IMR-90 (cell line): ENCODE data around the gene ZNF816. TPM values are rescaled to one million over a fixed set of nuclear protein-coding genes. Genes with fewer than 3 reads are reported as not detected.

Source experiments
- ATAC-seq: fragments of 200-7000 bp; cut with Tn5 transposase; 2 replicates; pipeline ENCODE4 v1.9.1; 2020; ENCODE audit warnings: low read depth, mild to moderate bottlenecking, moderate library complexity
- BruUV-seq: library from RNA; stranded (reverse); fragments of 400-500 nt; replicated peaks from 2 replicates; lab custom pipeline; 2021; lab: Mats Ljungman, UMichigan
- CTCF ChIA-PET: fragments of 300-600 bp; formaldehyde crosslinking; extraction: SDS; loops from one replicate; lab custom pipeline; 2021; ENCODE audit warnings: antibody characterized with exemption; lab: Yijun Ruan, JAX
- POLR2A ChIA-PET: fragments of 300-600 bp; sonication (Branson Sonifier 250); formaldehyde crosslinking; loops from one replicate; lab custom pipeline; 2022; ENCODE audit warnings: antibody characterized with exemption; ENCODE audit not compliant: unreplicated experiment; lab: Charles Lee
- DNase-seq: peaks from one replicate; pipeline ENCODE4 v3.0.0; 2013
- H2AFZ ChIP-seq: replicated peaks from 2 replicates; pipeline ENCODE3; 2013; ENCODE audit warnings: low read length, mild to moderate bottlenecking; ENCODE audit not compliant: poor library complexity
- H2AK5ac ChIP-seq: 2 replicates; pipeline ENCODE4 v1.6.1; 2013; ENCODE audit warnings: low read depth, low read length, inconsistent platforms
- H2AK9ac ChIP-seq: replicated peaks from 2 replicates; pipeline ENCODE3; 2013; ENCODE audit warnings: mild to moderate bottlenecking, low read depth, low read length, moderate library complexity; ENCODE audit not compliant: poor library complexity
- H2BK120ac ChIP-seq: 2 replicates; pipeline ENCODE4 v1.6.1; 2013; ENCODE audit warnings: low read depth, low read length, inconsistent platforms
- H2BK15ac ChIP-seq: 3 replicates; pipeline ENCODE4 v1.6.1; 2013; ENCODE audit warnings: low read depth, low read length, inconsistent platforms
- H2BK20ac ChIP-seq: 2 replicates; pipeline ENCODE4 v1.6.1; 2013; ENCODE audit warnings: low read depth, mild to moderate bottlenecking, inconsistent platforms, low read length, moderate library complexity
- H2BK5ac ChIP-seq: 2 replicates; pipeline ENCODE4 v1.6.1; 2013; ENCODE audit warnings: mild to moderate bottlenecking, low read depth, low read length, inconsistent platforms; ENCODE audit not compliant: poor library complexity, severe bottlenecking
- H3K14ac ChIP-seq: replicated peaks from 2 replicates; pipeline ENCODE4 v1.6.1; 2013; ENCODE audit warnings: low read depth, low read length, inconsistent platforms
- H3K18ac ChIP-seq: 2 replicates; pipeline ENCODE4 v1.6.1; 2013; ENCODE audit warnings: low read depth, low read length, control low read depth
- H3K23ac ChIP-seq: 2 replicates; pipeline ENCODE4 v1.6.1; 2013; ENCODE audit warnings: low read depth, low read length, inconsistent platforms
- H3K27ac ChIP-seq: 2 replicates; pipeline ENCODE4 v1.5.1; 2013; ENCODE audit warnings: mild to moderate bottlenecking, control low read depth, low read length; ENCODE audit not compliant: insufficient read depth
- H3K27me3 ChIP-seq: 2 replicates; pipeline ENCODE4 v1.6.1; 2013; ENCODE audit warnings: low read length; ENCODE audit not compliant: control insufficient read depth, insufficient read depth
- H3K36me3 ChIP-seq: 2 replicates; pipeline ENCODE4 v1.6.1; 2013; ENCODE audit warnings: low read length, mixed read lengths; ENCODE audit not compliant: control insufficient read depth, insufficient read depth
- H3K4ac ChIP-seq: 2 replicates; pipeline ENCODE4 v1.6.1; 2013; ENCODE audit warnings: low read depth, low read length, inconsistent platforms
- H3K4me1 ChIP-seq: 2 replicates; pipeline ENCODE4 v1.6.1; 2013; ENCODE audit warnings: low read length, mixed read lengths; ENCODE audit not compliant: control insufficient read depth, insufficient read depth
- H3K4me2 ChIP-seq: 2 replicates; pipeline ENCODE4 v1.6.1; 2013; ENCODE audit warnings: low read depth, mild to moderate bottlenecking, control low read depth, low read length, moderate library complexity
- H3K4me3 ChIP-seq: 2 replicates; pipeline ENCODE4 v1.5.1; 2013; ENCODE audit warnings: low read depth, mild to moderate bottlenecking, control low read depth, low read length, moderate library complexity; ENCODE audit not compliant: insufficient read depth
- H3K56ac ChIP-seq: 2 replicates; pipeline ENCODE4 v1.6.1; 2013; ENCODE audit warnings: low read length, inconsistent platforms; ENCODE audit not compliant: insufficient read depth; ENCODE audit errors: extremely low read depth
- H3K79me1 ChIP-seq, 2 experiments: 2 replicates each; pipeline ENCODE4 v1.6.1; 2013; ENCODE audit warnings: low read length in 2 of 2, inconsistent platforms in 1 of 2, low read depth in 1 of 2
- H3K9ac ChIP-seq: 2 replicates; pipeline ENCODE4 v1.6.1; 2013; ENCODE audit warnings: low read depth, low read length, control low read depth
- H3K9me1 ChIP-seq: 2 replicates; pipeline ENCODE4 v1.6.1; 2013; ENCODE audit warnings: low read length, inconsistent platforms; ENCODE audit not compliant: insufficient read depth
- H3K9me3 ChIP-seq: 2 replicates; pipeline ENCODE4 v1.6.1; 2013; ENCODE audit warnings: low read length; ENCODE audit not compliant: control insufficient read depth, insufficient read depth
- H4K20me1 ChIP-seq: 2 replicates; pipeline ENCODE4 v1.6.1; 2013; ENCODE audit warnings: low read length, inconsistent platforms; ENCODE audit not compliant: insufficient read depth
- H4K5ac ChIP-seq: 2 replicates; pipeline ENCODE4 v1.6.1; 2013; ENCODE audit warnings: mild to moderate bottlenecking, low read depth, low read length, control low read depth
- H4K8ac ChIP-seq, 2 experiments: 2 replicates each; pipeline ENCODE4 v1.6.1; 2013; ENCODE audit warnings: low read depth in 2 of 2, low read length in 2 of 2, control low read depth in 1 of 2, inconsistent platforms in 1 of 2
- H4K91ac ChIP-seq: 2 replicates; pipeline ENCODE4 v1.6.1; 2013; ENCODE audit warnings: low read depth, low read length, inconsistent platforms; ENCODE audit not compliant: insufficient read depth
- BHLHE40 ChIP-seq: fragments of 150-350 bp; IDR thresholded peaks from 2 replicates; pipeline ENCODE4 v1.6.1; 2016; ENCODE audit warnings: mild to moderate bottlenecking, low read depth, low read length
- CEBPB ChIP-seq: IDR thresholded peaks from 2 replicates; pipeline ENCODE4 v1.6.1; 2012; ENCODE audit warnings: low read depth, low read length, improper control_type of control experiment
- CHD1 ChIP-seq: IDR thresholded peaks from 2 replicates; pipeline ENCODE4 v1.6.1; 2012; ENCODE audit warnings: low read depth, low read length, improper control_type of control experiment
- CTCF ChIP-seq: conservative IDR thresholded peaks from 2 replicates; pipeline ENCODE4 v1.5.1; 2012; ENCODE audit warnings: mild to moderate bottlenecking, low read depth, low read length, improper control_type of control experiment
- FOS ChIP-seq: fragments of 150-350 bp; IDR thresholded peaks from 2 replicates; pipeline ENCODE4 v1.6.1; 2016; ENCODE audit warnings: low read depth, low read length
- MAZ ChIP-seq: IDR thresholded peaks from 2 replicates; pipeline ENCODE4 v1.6.1; 2012; ENCODE audit warnings: low read depth, mild to moderate bottlenecking, low read length, improper control_type of control experiment, moderate library complexity, borderline replicate concordance
- MXI1 ChIP-seq: IDR thresholded peaks from 2 replicates; pipeline ENCODE4 v1.6.1; 2012; ENCODE audit warnings: low read depth, mild to moderate bottlenecking, low read length, moderate library complexity, borderline replicate concordance
- POLR2A ChIP-seq: IDR thresholded peaks from 2 replicates; pipeline ENCODE4 v1.6.1; 2012; ENCODE audit warnings: mild to moderate bottlenecking, low read depth, low read length
- RAD21 ChIP-seq: IDR thresholded peaks from 2 replicates; pipeline ENCODE4 v1.6.1; 2012; ENCODE audit warnings: low read length, improper control_type of control experiment
- RCOR1 ChIP-seq: IDR thresholded peaks from 2 replicates; pipeline ENCODE4 v1.6.1; 2012; ENCODE audit warnings: mild to moderate bottlenecking, low read length, improper control_type of control experiment; ENCODE audit not compliant: insufficient replicate concordance
- RFX5 ChIP-seq: IDR thresholded peaks from 2 replicates; pipeline ENCODE4 v1.8.0; 2012; ENCODE audit warnings: low read depth, mild to moderate bottlenecking, low read length, moderate library complexity
- SMC3 ChIP-seq: fragments of 150-350 bp; IDR thresholded peaks from 2 replicates; pipeline ENCODE4 v1.6.1; 2016; ENCODE audit warnings: low read depth, mild to moderate bottlenecking, antibody characterized with exemption, low read length, moderate library complexity
- WGBS, 2 experiments: methylation state at CpG; one replicate each; pipeline versions ENCODE4 v1.1.5 to v1.1.7; 2013; ENCODE audit warnings: missing lambda C conversion rate in 2 of 2; ENCODE audit not compliant: insufficient read length in 1 of 2; ENCODE audit errors: extremely low coverage in 2 of 2; 5-methylcytosine and 5-hydroxymethylcytosine counted together
- dilution Hi-C: fragments of 300-500 bp; cut with HindIII; formaldehyde crosslinking; loops from one replicate; pipeline ENCODE4 v1.14.3; 2018; ENCODE audit warnings: low sequenced_read_pairs; ENCODE audit not compliant: unreplicated experiment
- in situ Hi-C: fragments of 300-500 bp; cut with MboI; formaldehyde crosslinking; loops from 3 replicates; pipeline ENCODE4 v1.14.3; 2019; ENCODE audit warnings: low sequenced_read_pairs, inconsistent platforms, mixed read lengths
- intact Hi-C: fragments of 100-400 bp; cut with micrococcal nuclease; formaldehyde crosslinking; loops from 2 replicates; pipeline ENCODE4 v1.10.0; 2022
- polyA plus RNA-seq, 3 experiments: library from polyadenylated mRNA; depleted of rRNA; stranded (reverse); fragments of >200 nt; gene quantifications; 2 replicates each; pipeline ENCODE4 v1.2.3, GENCODE V29; 2012; ENCODE audit warnings: low replicate concordance in 1 of 3
- total RNA-seq: library from RNA; depleted of rRNA; stranded (reverse); fragments of >200 nt; gene quantifications from 2 replicates; pipeline ENCODE4 v1.2.3, GENCODE V29; 2012
- TF ChIP-seq, protein P1 (sequence below): fragments of 150-350 bp; IDR thresholded peaks from 2 replicates; pipeline ENCODE4 v1.6.1; 2016; ENCODE audit warnings: low read depth, mild to moderate bottlenecking, low read length, moderate library complexity, borderline replicate concordance
- TF ChIP-seq, protein P2 (sequence below): fragments of 150-350 bp; IDR thresholded peaks from 2 replicates; pipeline ENCODE4 v1.6.1; 2017; ENCODE audit warnings: mild to moderate bottlenecking, antibody characterized with exemption, low read length, low read depth

The ZNF816 gene
- total and polyA plus RNA-seq, 2 of the 4 experiments (the other 2 are of a cell fraction), result 1.6 to 12.0 TPM

- CTCF ChIA-PET, result no interaction called here
- TF ChIP-seq RAD21, result no peak
- no peak for TF ChIP-seq CEBPB
- TF ChIP-seq RFX5, result no peak
- TF ChIP-seq CHD1, result no peak
- no peak for TF ChIP-seq SMC3
- TF ChIP-seq RCOR1, result peak; percentile 83
- peak; percentile 71 for TF ChIP-seq POLR2A
- peak; percentile 54; the same call in 1 of the 2 replicates for TF ChIP-seq MAZ
- TF ChIP-seq MXI1, result no peak
- TF ChIP-seq, protein P1, sequence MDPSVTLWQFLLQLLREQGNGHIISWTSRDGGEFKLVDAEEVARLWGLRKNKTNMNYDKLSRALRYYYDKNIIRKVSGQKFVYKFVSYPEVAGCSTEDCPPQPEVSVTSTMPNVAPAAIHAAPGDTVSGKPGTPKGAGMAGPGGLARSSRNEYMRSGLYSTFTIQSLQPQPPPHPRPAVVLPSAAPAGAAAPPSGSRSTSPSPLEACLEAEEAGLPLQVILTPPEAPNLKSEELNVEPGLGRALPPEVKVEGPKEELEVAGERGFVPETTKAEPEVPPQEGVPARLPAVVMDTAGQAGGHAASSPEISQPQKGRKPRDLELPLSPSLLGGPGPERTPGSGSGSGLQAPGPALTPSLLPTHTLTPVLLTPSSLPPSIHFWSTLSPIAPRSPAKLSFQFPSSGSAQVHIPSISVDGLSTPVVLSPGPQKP, result no peak
- no peak for TF ChIP-seq BHLHE40
- TF ChIP-seq, protein P2, sequence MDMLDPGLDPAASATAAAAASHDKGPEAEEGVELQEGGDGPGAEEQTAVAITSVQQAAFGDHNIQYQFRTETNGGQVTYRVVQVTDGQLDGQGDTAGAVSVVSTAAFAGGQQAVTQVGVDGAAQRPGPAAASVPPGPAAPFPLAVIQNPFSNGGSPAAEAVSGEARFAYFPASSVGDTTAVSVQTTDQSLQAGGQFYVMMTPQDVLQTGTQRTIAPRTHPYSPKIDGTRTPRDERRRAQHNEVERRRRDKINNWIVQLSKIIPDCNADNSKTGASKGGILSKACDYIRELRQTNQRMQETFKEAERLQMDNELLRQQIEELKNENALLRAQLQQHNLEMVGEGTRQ, result no peak
- no peak for TF ChIP-seq CTCF
- no peak for TF ChIP-seq FOS
Observed at GRCh38 chr19:52942386-52943133, 20.1 kb downstream of the ZNF816 start.

More at GRCh38 chr19:52942386-52943133, 20.1 kb downstream of the ZNF816 start:
- ATAC-seq (peak; percentile 99), DNase-seq (peak; percentile 75)
- Histone ChIP-seq H4K5ac (peak overlapping the region; percentile 28; the same call in 1 of the 2 replicates), H3K4me3 (peak overlapping the region; percentile 74), H3K36me3 (no peaks in the 10 kb centered on the region; the same call in 1 of the 2 replicates), H3K18ac (no peak overlapping the region), H2BK5ac (peak overlapping the region; percentile 53), H2AK5ac (no peak overlapping the region; the same call in 1 of the 2 replicates), H3K79me1 (peaks cover 0 to 3% of the 10 kb centered on the region in 2 experiments; a peak in 2 of 4 replicates), H3K27me3 (no peaks in the 10 kb centered on the region), H2BK120ac (peak overlapping the region; percentile 48; the same call in 1 of the 2 replicates), H3K4me2 (peak overlapping the region; percentile 74), H3K4me1 (no peaks in the 10 kb centered on the region), H2BK15ac (peak overlapping the region; percentile 53; the same call in 2 of the 3 replicates), H2AK9ac (peak overlapping the region; percentile 73), H4K8ac (peak overlapping the region; percentile 81 to 94), H3K14ac (peak overlapping the region; percentile 69), H4K91ac (peak overlapping the region; percentile 54), H3K4ac (peak overlapping the region; percentile 73), H3K9me1 (no peaks in the 10 kb centered on the region), H3K9ac (peak overlapping the region; percentile 73), H3K23ac (peak overlapping the region; percentile 67; the same call in 1 of the 2 replicates), H3K56ac (peak overlapping the region; percentile 81; the same call in 1 of the 2 replicates), H3K27ac (peak overlapping the region; percentile 62), H4K20me1 (no peaks in the 10 kb centered on the region), H2AFZ (peak overlapping the region; percentile 94), H2BK20ac (no peak overlapping the region), H3K9me3 (peaks cover 9% of the 10 kb centered on the region)
- BruUV-seq, result no TSS peak
- dilution Hi-C loops (no loop called here), intact Hi-C loops (loop anchor here (2.0 kb wide), 1 partner anchor 84 kb away; no protein-coding TSS in a partner anchor), in situ Hi-C loops (no loop called here)
- WGBS, 2 experiments, result 0% methylated on average over 4 of the region's 43 CpGs; no CpG with 5 or more reads in 1 of the 2 experiments
- POLR2A ChIA-PET, result no interaction called here
